ENCODE measurements around the gene ZNF20. TPM values are rescaled to one million over a fixed set of nuclear protein-coding genes. Genes with fewer than 3 reads are reported as not detected.

ZNF20 gene
- total RNA-seq, 1 experiment from 2014 or later = 4.9 TPM

- Histone ChIP-seq H3K4me1 (ENCODE audit: insufficient read depth, low read length, poor library complexity, severe bottlenecking) (peaks cover 9% of the 10 kb centered on the region), H3K36me3 (ENCODE audit: insufficient read depth, low read length, poor library complexity, severe bottlenecking) (peaks cover 43% of the 10 kb centered on the region), H3K9me3 (ENCODE audit: low read depth, low read length, poor library complexity, severe bottlenecking) (peaks cover 15% of the 10 kb centered on the region), H3K27ac (ENCODE audit: low read depth, low read length, poor library complexity, severe bottlenecking) (no peak overlapping the region), H3K4me3 (ENCODE audit: low read depth, low read length, poor library complexity, severe bottlenecking) (peak overlapping the region; percentile 89), H3K27me3 (replicated peaks; ENCODE audit: insufficient read depth, low read depth, low read length, poor library complexity) (no peaks in the 10 kb centered on the region)
- POLR2A ChIA-PET (ENCODE audit: low non-redundant PET) = no interaction called here
- DNase-seq (ENCODE audit: low spot score) = no peak
- TF ChIP-seq CTCF (conservative IDR thresholded peaks at IDR 0.05; ENCODE audit: low read depth, low read length) (no peak), EZH2 (IDR thresholded peaks at IDR 0.05; ENCODE audit: borderline replicate concordance, low read depth, low read length, poor library complexity, severe bottlenecking) (no peak)
- intact Hi-C loops (cut with micrococcal nuclease; ENCODE audit: unreplicated experiment) = no loop called here
- no TSS peak for BruUV-seq (replicated peaks)
- CTCF ChIA-PET = no interaction called here
These were observed 46.4 kb downstream of the ZNF20 start for GRCh38 chr19:12093777-12094176.

GRCh38 chr19:12092956-12093355, 47.2 kb downstream of the ZNF20 start:
- H3K4me1 ChIP-seq (ENCODE audit: insufficient read depth, low read length, poor library complexity, severe bottlenecking) = peaks cover 9% of the 10 kb centered on the region
- BruUV-seq (replicated peaks) = no TSS peak
- POLR2A ChIA-PET (ENCODE audit: low non-redundant PET) = no interaction called here
- peak overlapping the region; percentile 89 for H3K4me3 ChIP-seq (ENCODE audit: low read depth, low read length, poor library complexity, severe bottlenecking)
- H3K36me3 ChIP-seq (ENCODE audit: insufficient read depth, low read length, poor library complexity, severe bottlenecking) = peaks cover 36% of the 10 kb centered on the region
- intact Hi-C loops (cut with micrococcal nuclease; ENCODE audit: unreplicated experiment) = no loop called here
- CTCF ChIA-PET = no interaction called here
- no peak for DNase-seq (ENCODE audit: low spot score)
- no peaks in the 10 kb centered on the region for H3K27me3 ChIP-seq (replicated peaks; ENCODE audit: insufficient read depth, low read depth, low read length, poor library complexity)
- TF ChIP-seq EZH2 (IDR thresholded peaks at IDR 0.05; ENCODE audit: borderline replicate concordance, low read depth, low read length, poor library complexity, severe bottlenecking) = no peak
- TF ChIP-seq CTCF (conservative IDR thresholded peaks at IDR 0.05; ENCODE audit: low read depth, low read length) = no peak
- peaks cover 8% of the 10 kb centered on the region for H3K9me3 ChIP-seq (ENCODE audit: low read depth, low read length, poor library complexity, severe bottlenecking)
- H3K27ac ChIP-seq (ENCODE audit: low read depth, low read length, poor library complexity, severe bottlenecking) = peak overlapping the region; percentile 93

GRCh38 chr19:12092065-12092867, 47.9 kb downstream of the ZNF20 start:
- H3K27ac ChIP-seq (ENCODE audit: low read depth, low read length, poor library complexity, severe bottlenecking) = peak overlapping the region; percentile 93
- peaks cover 5% of the 10 kb centered on the region for H3K9me3 ChIP-seq (ENCODE audit: low read depth, low read length, poor library complexity, severe bottlenecking)
- ChIA-PET CTCF (interaction anchor here (1.2 kb wide), 1 partner anchor 273 kb away, joined by 4 read pairs; the partner anchor contains the start of gene ZNF442), POLR2A (ENCODE audit: low non-redundant PET) (no interaction called here)
- H3K36me3 ChIP-seq (ENCODE audit: insufficient read depth, low read length, poor library complexity, severe bottlenecking) = peaks cover 30% of the 10 kb centered on the region
- TF ChIP-seq EZH2 (IDR thresholded peaks at IDR 0.05; ENCODE audit: borderline replicate concordance, low read depth, low read length, poor library complexity, severe bottlenecking) (no peak), CTCF (conservative IDR thresholded peaks at IDR 0.05; ENCODE audit: low read depth, low read length) (no peak)
- peaks cover 9% of the 10 kb centered on the region for H3K4me1 ChIP-seq (ENCODE audit: insufficient read depth, low read length, poor library complexity, severe bottlenecking)
- BruUV-seq (replicated peaks) = TSS peak; percentile 59
- no peaks in the 10 kb centered on the region for H3K27me3 ChIP-seq (replicated peaks; ENCODE audit: insufficient read depth, low read depth, low read length, poor library complexity)
- H3K4me3 ChIP-seq (ENCODE audit: low read depth, low read length, poor library complexity, severe bottlenecking) = peak overlapping the region; percentile 89
- DNase-seq (ENCODE audit: low spot score) = peak; percentile 97
- intact Hi-C loops (cut with micrococcal nuclease; ENCODE audit: unreplicated experiment) = no loop called here

Measured in A673 (cell line).